Skeletal muscle tissue (tissue), 4 donors: ENCODE results near the gene HBG2. TPM values are rescaled to one million over a fixed set of nuclear protein-coding genes. Genes with fewer than 3 reads are reported as not detected.
"Not testable (repeated sequence)": the region's sequence is repeated elsewhere in the genome, so short reads cannot be mapped to it uniquely, and the experiment has no call there.

Experiments used
- H3K27ac ChIP-seq: one replicate; pipeline ENCODE4 v1.7.0; 2013; ENCODE audit warnings: mild to moderate bottlenecking, low read depth, low read length, inconsistent platforms
- H3K27me3 ChIP-seq, 3 donors: one replicate each; pipeline ENCODE4 v1.7.0; 2013; ENCODE audit warnings: low read length in 3 of 3; ENCODE audit not compliant: control insufficient read depth in 3 of 3, insufficient read depth in 3 of 3
- H3K36me3 ChIP-seq, 3 donors: one replicate each; pipeline ENCODE4 v1.7.0; 2013; ENCODE audit warnings: low read length in 3 of 3; ENCODE audit not compliant: control insufficient read depth in 3 of 3, insufficient read depth in 3 of 3
- H3K4me1 ChIP-seq, 3 donors: one replicate each; pipeline ENCODE4 v1.7.0; 2013; ENCODE audit warnings: low read length in 3 of 3, mild to moderate bottlenecking in 3 of 3; ENCODE audit not compliant: control insufficient read depth in 3 of 3, insufficient read depth in 3 of 3
- H3K4me3 ChIP-seq, 3 donors: one replicate each; pipeline ENCODE4 v1.7.0; 2013; ENCODE audit warnings: low read length in 3 of 3
- H3K9ac ChIP-seq, 3 donors: one replicate each; pipeline ENCODE4 v1.7.0; 2013; ENCODE audit warnings: low read length in 3 of 3, mild to moderate bottlenecking in 3 of 3, moderate library complexity in 2 of 3, low read depth in 1 of 3
- H3K9me3 ChIP-seq, 3 donors: one replicate each; pipeline ENCODE4 v1.7.0; 2013; ENCODE audit warnings: low read length in 3 of 3; ENCODE audit not compliant: control insufficient read depth in 3 of 3
- total RNA-seq: library from RNA; depleted of rRNA; stranded (reverse); fragments of >200 nt; gene quantifications from one replicate; pipeline ENCODE4 v1.2.3, GENCODE V29; 2014
- donor health status: Osteomylitis.

The HBG2 gene
- total RNA-seq, 1 donor from 2014 or later: 17,934 TPM

DNA sequence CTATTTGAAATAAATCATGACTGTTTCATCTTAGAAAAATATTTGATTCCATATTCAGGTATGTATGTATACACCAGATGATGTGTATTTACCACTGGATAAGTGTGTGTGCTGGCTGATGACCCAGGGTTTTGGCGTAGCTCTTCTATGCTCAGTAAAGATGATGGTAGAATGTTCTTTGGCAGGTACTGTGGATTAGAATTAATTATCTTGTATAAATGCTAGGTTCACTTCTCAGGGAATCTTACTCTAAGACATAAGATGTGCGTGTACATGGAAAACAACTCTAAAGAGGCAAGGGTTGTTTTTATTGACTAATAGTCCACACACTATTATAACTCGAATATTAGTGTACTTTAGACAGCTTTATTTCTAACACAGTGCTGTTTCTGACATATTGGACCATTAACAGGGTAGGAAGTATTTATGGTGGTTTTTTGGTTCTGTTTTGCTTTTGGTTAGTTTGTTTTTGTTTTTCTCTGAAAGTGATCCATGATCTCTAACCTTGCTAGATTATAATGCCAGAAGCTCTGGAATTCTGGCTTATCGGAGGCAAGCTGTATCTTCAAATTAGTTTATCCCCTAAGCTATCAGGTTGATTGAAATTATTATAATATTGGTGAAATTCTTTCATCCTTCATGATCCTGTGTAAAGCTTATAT lies 3.9 kb downstream of the HBG2 start:
- Histone ChIP-seq H3K36me3 (no peaks in the 10 kb centered on the region), H3K9ac (no peak overlapping the region), H3K4me1 (no peaks in the 10 kb centered on the region), H3K4me3 (no peak overlapping the region), H3K27ac (no peak overlapping the region), H3K27me3 (no peaks in the 10 kb centered on the region), H3K9me3 (no peaks in the 10 kb centered on the region)

DNA sequence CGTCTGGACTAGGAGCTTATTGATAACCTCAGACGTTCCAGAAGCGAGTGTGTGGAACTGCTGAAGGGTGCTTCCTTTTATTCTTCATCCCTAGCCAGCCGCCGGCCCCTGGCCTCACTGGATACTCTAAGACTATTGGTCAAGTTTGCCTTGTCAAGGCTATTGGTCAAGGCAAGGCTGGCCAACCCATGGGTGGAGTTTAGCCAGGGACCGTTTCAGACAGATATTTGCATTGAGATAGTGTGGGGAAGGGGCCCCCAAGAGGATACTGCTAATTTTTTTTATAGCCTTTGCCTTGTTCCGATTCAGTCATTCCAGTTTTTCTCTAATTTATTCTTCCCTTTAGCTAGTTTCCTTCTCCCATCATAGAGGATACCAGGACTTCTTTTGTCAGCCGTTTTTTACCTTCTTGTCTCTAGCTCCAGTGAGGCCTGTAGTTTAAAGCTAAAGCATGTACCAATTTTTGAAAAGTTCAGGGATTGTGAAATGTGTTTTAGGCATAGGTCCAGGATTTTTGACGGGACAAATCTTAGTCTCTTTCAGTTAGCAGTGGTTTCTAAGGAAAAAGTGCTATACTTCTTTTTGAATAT lies 4.7 kb downstream of the HBG2 start, which contains the start of gene HBG1:
HBG1 (minus strand) TSS at position 51 of the 590 bp plus-strand sequence. CDS start 53 bp downstream, outside the sequence.
- H3K36me3 ChIP-seq, H3K9me3 ChIP-seq, H3K9ac ChIP-seq, H3K27ac ChIP-seq, H3K27me3 ChIP-seq, H3K4me3 ChIP-seq, H3K4me1 ChIP-seq: not testable (repeated sequence)

DNA sequence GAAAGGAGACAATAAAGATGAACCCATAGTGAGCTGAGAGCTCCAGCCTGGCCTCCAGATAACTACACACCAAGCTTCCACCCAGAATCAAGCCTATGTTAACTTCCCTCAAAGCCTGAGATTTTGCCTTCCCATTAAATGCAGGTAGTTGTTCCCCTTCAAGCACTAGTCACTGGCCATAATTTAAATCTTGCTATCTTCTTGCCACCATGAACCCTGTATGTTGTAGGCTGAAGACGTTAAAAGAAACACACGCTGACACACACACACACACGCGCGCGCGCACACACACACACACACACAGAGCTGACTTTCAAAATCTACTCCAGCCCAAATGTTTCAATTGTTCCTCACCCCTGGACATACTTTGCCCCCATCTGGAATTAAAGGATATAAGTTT lies 6.1 kb downstream of the HBG2 start:
- not testable (repeated sequence) for H3K36me3 ChIP-seq, H3K9ac ChIP-seq, H3K9me3 ChIP-seq, H3K27ac ChIP-seq, H3K4me3 ChIP-seq, H3K4me1 ChIP-seq, H3K27me3 ChIP-seq

DNA sequence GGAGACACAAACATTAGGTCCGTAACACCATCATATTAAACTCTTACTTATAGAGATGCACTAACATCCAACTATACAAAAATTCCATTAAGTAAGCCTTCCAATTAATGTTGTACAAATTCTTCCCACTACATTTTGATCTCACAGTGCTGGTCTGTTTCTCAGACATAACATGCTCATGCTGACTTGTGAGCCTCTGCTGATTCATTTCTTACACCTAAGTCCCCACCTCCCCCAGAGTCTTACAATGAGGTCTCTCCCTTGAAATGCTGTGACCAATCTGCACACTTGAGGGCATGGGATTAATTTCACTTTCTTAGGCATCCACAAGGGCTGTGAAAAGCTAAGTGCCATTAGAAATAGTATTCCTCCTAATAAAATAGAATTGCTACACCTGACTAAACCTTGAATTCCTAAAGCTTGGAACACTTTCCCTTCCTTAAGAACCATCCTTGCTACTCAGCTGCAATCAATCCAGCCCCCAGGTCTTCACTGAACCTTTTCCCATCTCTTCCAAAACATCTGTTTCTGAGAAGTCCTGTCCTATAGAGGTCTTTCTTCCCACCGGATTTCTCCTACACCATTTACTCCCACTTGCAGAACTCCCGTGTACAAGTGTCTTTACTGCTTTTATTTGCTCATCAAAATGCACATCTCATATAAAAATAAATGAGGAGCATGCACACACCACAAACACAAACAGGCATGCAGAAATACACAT lies 6.9 kb downstream of the HBG2 start:
- no peaks in the 10 kb centered on the region for H3K36me3 ChIP-seq
- H3K27ac ChIP-seq: no peak overlapping the region
- no peaks in the 10 kb centered on the region for H3K4me1 ChIP-seq
- no peak overlapping the region for H3K4me3 ChIP-seq
- no peak overlapping the region for H3K9ac ChIP-seq
- no peaks in the 10 kb centered on the region for H3K9me3 ChIP-seq
- peaks cover 0 to 2% (median 0%) of the 10 kb centered on the region in 3 donors for H3K27me3 ChIP-seq

DNA sequence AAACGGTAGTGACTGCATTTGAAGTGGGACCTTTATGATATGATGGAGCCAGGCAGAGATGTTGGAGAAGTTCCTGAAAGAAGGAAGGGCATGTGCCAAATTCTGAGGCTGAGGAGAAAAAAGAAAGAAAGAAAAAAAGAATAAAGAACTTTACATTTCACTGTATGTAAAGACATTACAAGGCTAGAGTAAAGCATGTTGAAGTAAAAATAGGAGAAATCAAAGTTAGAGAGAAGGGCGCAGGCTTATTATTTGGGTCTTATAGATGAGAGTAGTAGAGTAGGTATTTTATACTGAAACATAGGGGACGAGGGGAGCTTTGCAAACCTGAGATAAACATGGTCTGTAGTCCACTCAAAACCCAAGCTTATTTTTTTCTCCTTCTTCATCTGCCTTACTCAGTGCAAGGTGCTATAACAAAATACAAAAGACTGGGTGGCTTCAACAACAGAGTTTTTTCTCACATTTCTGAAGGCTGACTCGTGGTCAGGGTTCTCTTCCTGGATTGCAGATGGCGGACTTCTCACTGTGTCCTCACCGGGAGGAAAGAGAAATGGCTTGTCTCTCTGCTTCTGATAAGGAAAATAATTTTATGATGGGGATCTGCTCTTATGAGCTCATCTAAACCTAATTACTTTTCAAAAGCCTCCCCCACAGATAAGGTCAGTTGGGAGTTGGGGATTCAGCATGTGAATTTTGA lies 7.7 kb downstream of the HBG2 start:
- Histone ChIP-seq H3K36me3 (no peaks in the 10 kb centered on the region), H3K27me3 (peaks cover 0 to 2% (median 0%) of the 10 kb centered on the region in 3 donors), H3K27ac (no peak overlapping the region), H3K9ac (no peak overlapping the region), H3K4me3 (no peak overlapping the region), H3K4me1 (no peaks in the 10 kb centered on the region), H3K9me3 (no peaks in the 10 kb centered on the region)

DNA sequence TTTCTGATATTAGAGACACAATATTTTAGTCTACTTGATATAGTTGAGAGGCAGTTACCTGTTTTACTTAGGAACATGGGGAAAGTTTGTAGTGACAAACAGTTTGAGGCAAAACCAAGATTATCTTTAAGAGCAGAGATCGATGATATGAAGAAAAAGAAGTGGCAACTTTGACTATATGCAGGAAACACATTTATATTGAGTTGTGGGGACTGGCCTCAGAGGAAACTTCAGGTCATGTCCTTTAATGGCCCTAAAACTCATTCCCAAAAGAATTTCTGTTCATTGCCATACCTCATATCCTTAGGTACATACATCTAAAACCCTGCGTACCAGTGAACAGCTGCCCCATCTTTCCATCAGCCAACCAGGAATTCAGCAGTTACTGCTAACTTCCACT lies 9.4 kb downstream of the HBG2 start:
- Histone ChIP-seq H3K9me3 (no peaks in the 10 kb centered on the region), H3K27me3 (peaks cover 0 to 2% (median 0%) of the 10 kb centered on the region in 3 donors), H3K36me3 (no peaks in the 10 kb centered on the region), H3K4me3 (no peak overlapping the region), H3K4me1 (no peaks in the 10 kb centered on the region), H3K27ac (no peak overlapping the region), H3K9ac (no peak overlapping the region)

DNA sequence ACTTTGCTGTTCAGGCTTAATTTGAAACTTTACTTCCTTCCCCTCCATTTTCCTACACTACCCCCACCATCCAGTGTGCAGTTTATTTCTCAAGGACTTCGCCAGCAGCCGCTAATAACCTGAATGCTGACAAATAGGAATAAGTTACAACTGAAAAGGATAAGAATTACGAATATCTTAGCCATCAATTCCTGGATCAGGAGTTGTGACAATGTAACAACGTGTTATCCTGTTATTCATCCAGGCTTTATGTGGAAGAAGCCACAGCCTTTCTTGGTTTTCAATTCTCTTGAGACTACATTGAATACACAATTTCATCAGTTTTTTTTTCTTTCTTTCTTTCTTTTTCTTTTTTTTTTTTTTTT lies 10.8 kb downstream of the HBG2 start:
- Histone ChIP-seq H3K36me3 (no peaks in the 10 kb centered on the region), H3K27me3 (peaks cover 0 to 2% (median 0%) of the 10 kb centered on the region in 3 donors), H3K9me3 (no peaks in the 10 kb centered on the region), H3K4me1 (no peaks in the 10 kb centered on the region), H3K4me3 (no peak overlapping the region), H3K9ac (no peak overlapping the region), H3K27ac (no peak overlapping the region)

DNA sequence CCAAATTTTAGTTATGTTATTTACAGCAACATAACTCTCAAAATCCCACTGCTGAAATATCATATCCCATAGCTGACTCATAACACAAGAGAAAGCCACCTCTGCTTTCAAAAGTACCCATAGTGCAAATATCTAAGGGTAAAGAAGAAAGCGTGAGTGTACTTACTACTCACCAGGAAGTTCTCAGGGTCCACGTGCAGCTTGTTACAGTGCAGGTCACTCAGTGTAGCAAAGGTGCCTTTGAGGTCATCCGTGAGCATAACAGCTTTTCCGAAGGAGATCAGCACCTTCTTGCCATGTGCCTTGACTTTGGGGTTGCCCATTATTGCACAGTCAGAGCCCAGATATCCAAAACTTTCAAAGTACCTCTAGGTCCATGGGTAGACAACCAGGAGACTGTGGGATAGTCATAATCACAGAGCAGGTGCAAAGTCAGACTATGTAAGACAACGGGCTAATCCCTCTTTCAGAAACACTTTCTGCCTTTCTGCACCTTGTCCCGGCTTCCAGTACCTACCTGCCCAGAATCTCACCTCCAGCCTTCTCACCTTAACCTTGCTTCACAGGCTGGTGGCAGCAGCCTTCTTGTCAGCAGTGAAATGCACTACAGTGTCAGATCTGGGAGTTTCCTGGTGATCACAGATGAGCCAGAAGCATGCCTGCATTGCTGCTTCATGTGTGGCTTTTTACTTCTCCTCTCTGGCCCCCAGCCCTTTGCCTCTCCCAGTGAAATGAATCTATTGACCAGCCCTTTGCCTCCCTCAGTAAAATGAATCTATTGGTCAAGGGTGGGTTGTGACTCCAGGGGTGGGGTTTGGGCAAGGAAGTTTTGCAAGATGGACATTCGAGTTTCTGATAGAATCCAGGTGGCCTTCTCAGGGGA lies 11.4 kb downstream of the HBG2 start:
- H3K36me3 ChIP-seq: no peaks in the 10 kb centered on the region
- H3K4me3 ChIP-seq: no peak overlapping the region
- H3K9me3 ChIP-seq: no peaks in the 10 kb centered on the region
- H3K4me1 ChIP-seq: no peaks in the 10 kb centered on the region
- no peak overlapping the region for H3K27ac ChIP-seq
- H3K27me3 ChIP-seq: peaks cover 0 to 2% (median 0%) of the 10 kb centered on the region in 3 donors
- H3K9ac ChIP-seq: no peak overlapping the region

DNA sequence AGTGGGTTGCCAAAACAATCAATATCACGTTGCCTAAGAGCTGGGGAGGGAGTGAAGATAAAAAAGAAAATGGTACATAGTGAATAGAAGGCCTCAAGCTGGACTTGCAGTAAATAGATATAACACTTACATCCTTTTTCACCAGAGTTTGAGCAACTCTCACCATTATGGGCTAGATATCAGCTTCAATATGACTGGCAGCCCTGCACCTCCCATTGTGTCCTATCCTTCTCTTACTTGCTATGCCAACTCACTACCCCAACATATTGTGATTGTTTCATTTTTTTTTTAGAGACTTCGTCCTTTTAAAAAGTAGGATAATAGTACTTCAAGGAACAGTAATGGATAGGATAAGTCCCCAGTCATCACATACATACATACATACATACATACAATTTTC lies 12.4 kb downstream of the HBG2 start:
- Histone ChIP-seq H3K27ac (no peak overlapping the region), H3K27me3 (peaks cover 0 to 2% (median 0%) of the 10 kb centered on the region in 3 donors), H3K9ac (no peak overlapping the region), H3K4me1 (no peaks in the 10 kb centered on the region), H3K4me3 (no peak overlapping the region), H3K36me3 (no peaks in the 10 kb centered on the region), H3K9me3 (no peaks in the 10 kb centered on the region)
